DMS 273 (cell line): ENCODE results near the gene CDH9.
"Not testable (repeated sequence)": the region's sequence is repeated elsewhere in the genome, so short reads cannot be mapped to it uniquely, and the experiment has no call there.

ENCODE experiments used
- DNase-seq: peaks from one replicate; lab custom pipeline; 2025; ENCODE audit not compliant: unreplicated experiment; lab: John Stamatoyannopoulos, UW

Gene CDH9

DNA sequence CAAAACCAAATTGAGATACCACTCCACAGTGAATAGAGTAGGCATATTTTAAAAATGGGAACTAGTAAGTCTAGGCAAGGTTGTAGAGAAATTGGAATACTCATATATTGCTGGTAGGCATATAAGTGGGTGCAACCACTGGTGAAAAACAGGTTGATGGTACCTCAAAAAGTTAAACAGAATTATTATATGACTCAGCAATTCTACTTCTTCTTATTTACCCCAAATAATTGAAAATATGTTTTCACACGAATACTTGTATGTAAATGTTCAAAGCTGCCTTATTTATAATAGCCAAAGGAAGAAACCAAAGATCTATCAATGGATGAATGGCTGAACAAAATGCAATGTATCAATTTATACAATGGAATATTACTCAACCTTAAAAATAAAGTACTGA lies 79.1 kb downstream of the CDH9 start:
- no peak for DNase-seq

DNA sequence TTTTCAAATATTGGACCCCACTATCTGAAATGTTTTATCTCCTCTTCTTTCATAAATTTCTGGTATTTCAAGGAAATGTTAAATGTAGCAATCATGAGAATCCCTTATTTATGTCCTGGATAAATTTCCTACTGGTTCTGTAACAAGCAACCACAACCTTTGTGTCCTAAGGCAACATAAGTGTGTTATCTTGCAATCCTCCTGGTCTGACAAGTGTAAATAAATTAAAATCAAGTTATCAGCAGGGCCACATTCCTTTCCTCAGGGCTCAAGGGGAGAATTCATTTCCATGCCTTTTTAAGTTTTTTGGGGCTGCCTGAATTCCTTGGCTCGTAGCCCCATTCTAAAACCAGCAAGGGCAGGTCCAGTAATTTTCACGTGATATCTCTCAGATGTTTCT lies 83.2 kb downstream of the CDH9 start:
- no peak for DNase-seq

DNA sequence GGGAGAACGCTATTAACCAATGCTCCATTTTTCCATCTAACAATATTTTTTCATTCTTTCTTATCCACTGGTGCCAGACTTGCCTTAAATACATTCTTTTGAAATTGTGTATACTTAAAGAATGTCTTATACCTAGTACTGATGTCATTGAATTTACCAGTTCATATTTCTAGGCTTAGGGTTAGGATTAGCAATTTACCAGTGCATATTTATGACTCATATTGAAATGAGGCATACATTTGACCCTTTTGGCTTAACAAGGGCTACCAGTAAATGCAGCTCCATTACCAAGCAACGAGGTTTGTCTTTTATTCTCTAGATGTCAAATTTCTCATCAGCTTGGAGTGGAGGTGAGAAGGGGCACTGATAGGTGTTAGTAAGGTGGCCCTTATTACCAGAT lies 89.5 kb downstream of the CDH9 start:
- no peak for DNase-seq

DNA sequence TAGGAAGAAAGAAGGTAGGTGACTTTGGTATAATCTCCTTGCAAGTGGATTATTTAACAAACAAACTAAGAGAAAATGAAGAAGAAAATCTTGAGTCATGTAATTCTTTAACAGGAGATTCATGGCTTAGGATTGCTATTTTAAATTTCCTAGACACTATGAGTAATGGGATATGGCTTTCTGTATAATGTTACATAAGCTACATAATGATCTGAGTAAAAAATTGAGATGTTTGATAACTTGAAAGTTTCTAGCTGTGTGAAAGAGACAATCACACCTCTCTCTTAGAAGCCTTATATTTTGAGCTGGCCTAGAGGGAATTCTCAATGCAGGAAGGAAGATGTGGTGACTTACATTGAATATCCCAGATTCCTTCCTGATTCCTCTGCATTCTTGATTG lies 92.5 kb downstream of the CDH9 start:
- DNase-seq = no peak

DNA sequence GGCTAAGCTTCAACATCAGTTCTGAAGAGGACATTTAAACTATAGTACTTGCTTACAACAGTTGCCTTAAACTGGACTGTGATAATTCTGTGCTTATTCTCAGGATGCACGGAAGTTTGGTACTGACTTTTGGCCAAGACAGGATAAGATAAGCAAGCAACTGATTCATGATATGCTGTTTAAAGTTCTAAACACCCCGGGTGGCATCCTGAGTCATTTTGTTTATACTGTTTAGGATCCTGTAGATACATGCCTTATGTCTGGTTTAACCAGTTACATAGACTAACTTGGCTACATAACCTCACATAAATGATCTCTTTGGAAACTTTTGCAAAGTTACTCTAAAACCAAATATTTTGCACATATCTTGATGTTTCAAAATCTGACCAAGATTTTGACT lies 95.9 kb downstream of the CDH9 start:
- DNase-seq = no peak

DNA sequence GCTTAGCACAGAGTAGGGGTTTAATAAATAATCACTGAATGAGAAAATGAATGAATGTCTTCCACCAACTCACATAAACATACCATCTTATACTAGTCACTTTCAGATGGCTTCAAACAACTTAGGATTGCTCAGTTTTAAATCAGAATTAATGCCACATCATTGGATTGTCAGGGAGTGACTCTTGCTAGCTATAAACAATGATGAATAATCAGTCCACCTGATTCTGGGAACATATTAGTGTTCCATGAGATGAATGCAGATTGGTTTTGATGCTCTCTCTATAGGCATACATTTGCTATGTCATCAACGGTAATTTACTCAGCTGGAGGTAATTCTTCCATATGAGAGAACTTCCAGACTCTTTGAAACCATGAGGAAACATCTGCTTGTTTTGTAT lies 97.4 kb downstream of the CDH9 start:
- no peak for DNase-seq

DNA sequence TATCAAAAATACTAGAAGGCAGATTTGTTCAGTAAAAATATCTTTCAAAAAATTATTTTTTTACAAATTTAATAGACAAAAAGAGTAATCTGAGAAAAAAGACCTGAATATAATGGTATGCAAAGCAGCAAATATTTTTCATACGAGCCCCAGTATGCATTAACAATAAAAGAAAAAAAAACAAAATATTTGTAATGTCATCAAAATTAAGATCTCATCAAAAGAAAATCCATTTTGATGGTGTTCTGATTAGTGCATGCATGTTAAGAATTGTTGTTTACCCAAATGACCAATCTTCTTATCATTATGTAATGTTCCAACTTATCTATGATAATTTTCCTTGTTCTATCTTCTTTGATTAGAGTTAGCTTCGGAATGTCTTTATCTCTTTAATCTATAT lies 106.1 kb downstream of the CDH9 start:
- DNase-seq = no peak

DNA sequence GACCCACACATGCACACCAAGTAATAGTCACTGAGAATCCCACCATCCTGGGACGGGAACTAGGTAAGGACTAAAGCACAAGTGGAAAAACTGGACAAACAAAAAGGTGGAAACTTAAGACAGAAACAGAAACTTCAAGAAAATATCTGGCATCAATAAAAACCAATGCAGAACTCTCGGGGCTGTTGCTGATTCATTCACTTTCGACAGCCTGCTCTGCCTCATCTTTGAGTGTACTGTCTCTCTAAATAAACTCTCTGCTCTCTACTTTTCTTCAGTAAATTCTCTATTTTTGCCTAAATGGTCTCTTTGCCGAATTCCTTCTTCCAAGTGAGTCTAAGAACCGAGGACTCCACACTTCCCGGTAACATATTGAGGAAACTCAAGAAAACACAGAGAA lies 116.9 kb downstream of the CDH9 start:
- DNase-seq = no peak

DNA sequence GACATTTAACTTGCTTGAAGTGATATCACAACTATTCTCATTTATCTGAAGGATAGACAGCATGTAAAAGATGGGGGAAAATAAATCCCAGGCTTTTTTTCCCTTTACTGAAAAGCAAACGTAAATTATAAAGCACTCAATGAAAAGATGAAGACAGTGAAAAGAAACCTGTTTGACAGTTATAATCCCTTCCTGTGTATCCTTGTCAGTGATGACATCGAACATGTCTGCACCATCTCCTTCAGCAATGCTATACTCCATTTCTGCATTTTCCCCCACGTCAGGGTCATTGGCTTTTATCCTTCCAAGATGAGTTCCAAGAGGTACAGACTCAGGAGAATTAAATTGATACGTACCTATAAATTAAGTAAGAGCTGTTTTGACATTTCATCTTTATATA lies 134.9 kb downstream of the CDH9 start:
- DNase-seq = no peak

DNA sequence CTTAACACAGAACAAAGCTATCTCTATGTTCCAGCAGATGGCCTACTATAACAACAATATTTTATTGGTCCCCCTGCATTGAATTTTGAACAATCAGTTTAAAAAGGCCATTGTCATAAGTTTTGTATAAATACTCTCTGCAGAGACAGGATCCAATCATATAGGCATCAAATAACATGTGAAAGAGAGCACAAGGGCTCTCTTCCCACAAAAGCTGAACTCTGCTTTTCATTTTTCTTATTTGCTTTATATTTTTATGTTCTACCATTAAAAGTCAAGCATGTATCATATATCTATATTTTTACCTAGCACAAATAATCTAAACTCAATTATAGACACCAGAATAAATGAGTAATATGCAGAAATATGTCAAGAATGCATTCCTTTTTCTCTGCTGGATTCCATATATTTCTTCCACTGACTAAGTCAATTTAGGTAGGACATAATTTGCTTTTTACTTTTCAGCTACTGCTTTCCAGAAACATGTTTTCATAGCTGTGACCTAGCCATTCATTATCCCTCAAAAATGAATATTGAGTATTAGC lies 143.6 kb downstream of the CDH9 start:
- no peak for DNase-seq

DNA sequence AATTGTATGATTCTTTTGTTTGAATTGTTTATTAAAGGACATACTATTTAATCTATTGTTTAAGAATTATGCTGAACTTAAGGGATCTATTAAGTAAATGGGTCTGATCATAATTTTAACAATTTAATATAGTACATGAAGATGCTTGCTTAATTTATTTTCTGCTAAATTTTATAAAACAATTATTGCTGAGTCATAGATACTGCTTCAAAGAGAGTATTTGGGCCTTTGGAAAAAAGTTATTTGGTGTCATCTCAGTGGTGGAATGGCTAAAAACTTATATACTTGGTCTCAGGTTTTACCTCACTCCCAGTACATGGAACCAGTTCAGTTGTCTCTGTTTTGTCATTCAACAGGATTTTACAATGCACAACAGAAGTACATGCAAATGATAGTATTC lies 145.3 kb downstream of the CDH9 start:
- DNase-seq = no peak

DNA sequence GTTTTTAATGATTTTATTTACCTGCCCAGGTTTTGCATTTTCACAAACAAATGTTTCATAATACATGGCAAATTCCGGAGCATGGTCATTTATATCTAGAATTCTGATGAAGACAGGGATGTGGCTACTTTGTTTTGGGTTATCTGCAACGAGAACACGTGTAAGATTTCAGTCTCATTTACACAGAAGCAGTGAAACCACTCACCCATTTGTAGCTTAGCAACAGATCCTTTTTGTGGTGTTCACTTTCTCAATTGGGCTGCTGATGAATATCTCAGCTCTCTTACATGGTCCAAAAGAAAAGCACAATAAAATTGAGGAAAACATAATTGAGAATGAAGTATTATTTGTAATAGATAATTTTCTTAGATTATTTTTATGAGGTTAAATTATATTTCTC lies 148.6 kb downstream of the CDH9 start:
- DNase-seq = peak; percentile 40

DNA sequence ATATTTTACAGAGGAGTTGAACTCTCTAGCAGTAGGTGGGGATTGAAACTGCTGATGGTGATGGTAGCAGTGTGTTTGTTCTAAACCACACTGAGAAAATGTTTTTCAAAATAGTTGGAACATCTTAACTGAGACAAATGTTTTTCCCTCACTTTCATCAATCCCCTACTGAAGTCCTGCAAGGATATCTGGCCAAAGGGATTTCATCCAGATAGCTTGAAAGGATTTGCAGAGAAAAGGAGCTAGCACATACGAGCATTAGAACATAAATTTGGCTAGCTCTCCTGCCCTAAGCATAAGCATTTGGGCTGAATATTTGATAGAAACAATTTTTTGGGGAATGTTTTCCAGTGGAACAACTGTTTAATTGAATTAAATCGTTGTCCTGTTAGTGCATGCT lies 153.9 kb downstream of the CDH9 start:
- DNase-seq = no peak

DNA sequence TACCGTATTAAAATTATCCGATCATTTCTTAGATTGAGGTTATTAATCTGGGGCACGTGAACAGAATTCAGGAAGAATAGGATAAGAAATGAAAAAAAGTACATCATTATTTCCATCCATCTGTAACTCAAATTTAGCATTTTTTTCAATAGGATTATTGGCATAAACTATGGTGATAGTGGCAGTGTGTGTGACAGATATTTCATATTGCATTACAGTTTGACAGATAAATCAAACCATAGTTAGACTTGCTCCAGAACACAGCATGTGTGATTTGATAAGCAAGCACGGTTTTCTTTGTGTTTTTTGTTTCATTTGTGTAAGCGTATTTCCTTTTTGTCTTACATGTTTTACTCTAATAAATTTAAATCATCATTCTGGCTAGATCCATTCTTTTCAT lies 155.0 kb downstream of the CDH9 start:
- DNase-seq = no peak

DNA sequence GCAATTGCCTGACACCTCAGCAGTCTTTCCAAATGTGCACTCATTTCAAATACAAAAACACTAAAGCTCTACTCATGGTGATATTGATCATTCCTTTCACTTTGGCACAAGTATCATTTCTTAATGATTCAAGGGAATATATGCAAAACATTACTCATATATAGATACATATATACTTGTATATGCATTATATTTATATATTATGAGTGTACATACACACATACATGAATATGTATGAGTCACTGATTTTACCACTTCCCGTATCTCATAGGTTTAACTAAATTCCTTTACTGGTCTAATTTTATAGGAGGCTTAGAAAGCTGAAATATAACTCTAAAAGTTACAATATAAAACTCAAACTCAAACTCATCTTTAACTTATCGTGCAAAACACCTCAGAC lies 156.5 kb downstream of the CDH9 start:
- no peak for DNase-seq

DNA sequence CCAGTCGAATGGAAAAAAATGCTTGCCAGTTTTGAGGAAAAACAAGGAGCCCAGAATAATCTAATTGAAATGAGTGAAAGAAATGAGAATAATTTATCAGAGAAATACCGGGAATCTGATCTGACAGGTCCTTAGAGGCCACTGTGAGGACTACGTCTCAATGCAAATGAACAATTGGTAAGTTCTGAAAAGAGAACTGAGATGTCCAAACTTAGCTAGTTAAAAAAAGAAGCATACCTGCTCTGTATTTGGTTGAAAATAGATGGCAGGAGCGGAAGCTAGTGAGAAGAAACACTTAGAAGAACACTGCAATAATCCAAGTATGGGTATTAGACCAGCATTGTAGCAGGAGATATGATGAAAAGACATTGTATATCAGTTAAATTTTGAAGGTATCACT lies 161.2 kb downstream of the CDH9 start:
- no peak for DNase-seq

DNA sequence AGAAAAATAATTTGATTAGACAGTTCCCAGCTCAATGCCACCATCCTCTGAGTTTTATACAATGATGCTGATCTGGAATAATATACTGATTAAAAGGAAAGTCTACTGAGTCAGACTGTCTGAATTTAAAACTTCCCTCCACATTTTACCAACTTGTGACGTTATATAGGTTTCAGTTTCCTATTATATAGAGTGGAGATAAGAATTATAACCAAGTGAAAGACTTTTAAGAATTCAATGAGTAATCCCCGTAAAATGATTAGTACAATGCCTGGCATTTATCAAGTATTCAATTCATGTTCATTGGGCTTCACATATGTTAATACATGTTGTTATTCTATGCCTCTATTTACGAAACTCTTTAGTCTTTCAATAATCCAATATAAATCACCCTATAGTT lies 166.0 kb downstream of the CDH9 start:
- DNase-seq = no peak

DNA sequence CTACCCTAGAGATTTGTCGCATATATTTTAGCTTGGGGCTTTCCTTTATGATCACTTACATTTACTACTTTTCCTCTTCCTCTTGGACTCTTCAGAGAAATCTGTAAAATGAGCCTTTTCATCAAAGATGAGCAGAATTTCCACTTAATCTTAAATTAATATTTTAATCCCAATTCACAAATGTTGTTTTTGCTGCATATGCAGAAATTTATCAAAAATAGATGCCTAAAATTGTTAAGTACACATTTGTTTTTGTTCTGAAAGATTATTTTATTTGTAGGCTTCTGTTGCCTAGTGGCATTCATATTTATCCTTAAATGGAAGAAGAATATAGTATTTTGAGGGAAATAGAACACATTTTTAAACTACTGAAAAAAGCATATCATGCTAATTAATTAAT lies 168.6 kb downstream of the CDH9 start:
- DNase-seq = no peak

DNA sequence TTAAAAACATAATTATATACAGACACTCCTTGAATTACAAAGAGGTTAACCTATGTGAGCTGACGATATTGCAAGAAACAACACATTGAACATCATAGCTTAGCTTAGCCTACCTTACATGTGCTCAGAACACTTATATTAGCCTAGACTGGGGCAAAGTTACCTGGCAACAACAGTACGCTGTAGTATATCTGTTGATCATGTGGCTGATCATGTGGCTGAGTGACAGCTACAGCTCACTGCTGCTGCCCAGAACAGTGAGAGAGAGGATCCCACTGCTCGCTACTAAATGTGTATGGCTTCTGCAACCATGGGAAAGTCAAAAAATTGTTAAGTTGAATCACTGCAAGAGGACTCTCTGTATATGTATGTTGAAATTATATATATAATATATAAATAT lies 169.9 kb downstream of the CDH9 start:
- DNase-seq = no peak

DNA sequence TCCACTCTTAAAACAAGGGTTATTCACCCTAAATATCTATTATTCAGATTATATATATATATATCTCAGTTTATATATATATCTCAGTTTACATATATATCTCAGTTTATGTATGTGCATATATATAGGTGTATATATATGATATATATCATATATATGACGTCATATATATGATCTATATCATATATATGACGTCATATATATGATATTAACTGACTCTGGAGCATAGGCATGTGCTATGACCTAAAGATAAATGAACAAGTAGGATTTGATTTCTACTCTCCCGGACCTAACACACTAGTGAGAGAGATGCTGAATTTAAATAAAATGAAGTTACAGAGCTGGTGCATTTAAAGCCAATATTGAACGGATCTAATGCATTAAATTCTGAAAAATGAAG lies 174.3 kb downstream of the CDH9 start:
- no peak for DNase-seq

DNA sequence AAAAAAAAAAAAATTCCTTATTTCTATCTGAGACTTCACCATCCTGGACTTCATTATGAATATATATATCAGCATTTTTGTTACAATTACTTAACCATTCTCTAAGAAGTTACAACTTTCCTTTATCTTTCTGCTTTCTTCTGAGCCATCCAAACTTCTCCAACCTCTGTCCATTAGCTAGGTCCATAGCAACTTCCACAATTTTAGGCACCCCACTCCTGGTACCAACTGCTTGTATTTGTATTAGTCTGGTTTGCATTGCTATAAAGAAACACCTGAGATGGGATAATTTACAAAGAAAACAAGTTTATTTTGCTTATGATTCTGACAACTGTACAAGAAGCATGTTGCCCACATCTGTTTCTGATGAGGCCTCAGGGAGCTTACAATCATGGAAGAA lies 182.1 kb downstream of the CDH9 start:
- DNase-seq = no peak

DNA sequence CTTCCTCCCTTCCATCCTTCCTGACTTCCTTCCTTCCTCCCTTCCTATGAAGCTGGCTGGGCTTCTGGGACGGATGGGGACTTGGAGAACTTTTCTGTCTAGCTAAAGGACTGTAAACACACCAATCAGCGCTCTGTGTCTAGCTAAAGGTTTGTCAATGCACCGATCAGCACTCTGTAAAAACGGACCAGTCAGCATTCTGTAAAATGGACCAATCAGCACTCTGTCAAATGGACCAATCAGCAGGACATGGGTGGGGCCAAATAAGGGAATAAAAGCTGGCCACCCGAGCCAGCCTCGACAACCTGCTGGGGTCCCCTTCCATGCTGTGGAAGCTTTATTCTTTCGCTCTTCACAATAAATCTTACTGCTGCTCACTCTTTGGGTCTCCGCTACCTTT lies 185.9 kb downstream of the CDH9 start:
- DNase-seq = not testable (repeated sequence)

DNA sequence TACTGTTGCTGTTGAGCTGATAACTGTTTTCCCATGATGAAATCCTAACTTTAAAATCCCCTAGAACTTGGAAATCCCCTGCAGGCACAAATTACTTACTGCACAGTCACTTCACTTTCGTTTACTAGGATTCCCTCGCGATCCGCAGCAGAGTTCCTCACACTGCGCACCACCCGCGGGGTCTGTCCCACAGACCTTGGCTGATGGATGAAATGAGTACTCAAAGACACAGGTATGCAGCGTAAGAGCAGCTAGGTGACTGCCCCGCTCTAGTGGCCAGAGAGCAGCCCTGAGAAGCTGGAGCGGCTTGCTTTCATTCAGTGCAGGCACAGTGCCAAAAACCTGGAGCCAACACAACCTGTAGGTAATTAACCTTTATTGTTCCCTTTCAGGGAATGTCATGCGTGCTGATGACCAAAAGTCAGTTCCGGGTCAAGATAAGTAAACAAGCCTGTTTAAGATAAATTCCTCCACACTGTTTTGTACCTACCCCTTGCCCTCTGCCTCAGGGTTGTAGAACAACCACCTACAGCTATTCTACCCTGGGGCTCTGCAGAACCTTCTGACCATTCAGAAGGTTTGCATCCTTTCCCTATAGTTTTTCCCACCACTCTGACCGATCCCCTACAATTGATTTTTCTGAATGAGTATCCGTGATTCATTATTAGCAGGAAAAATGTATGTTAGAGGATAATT lies 191.2 kb downstream of the CDH9 start:
- DNase-seq = peak; percentile 22
